Keratinocyte (primary cell): ENCODE data around the gene SPATA33. TPM values are rescaled to one million over a fixed set of nuclear protein-coding genes. Genes with fewer than 3 reads are reported as not detected.

ENCODE experiments used
- DNase-seq: peaks from one replicate; pipeline ENCODE4 v3.0.0-alpha.2; 2011; ENCODE audit warnings: low read depth, missing footprints, low spot score
- FAIRE-seq: peaks from 2 replicates; lab custom pipeline; 2011; peaks lifted over from hg19 to GRCh38; lab: Jason Lieb, UNC
- H2AFZ ChIP-seq: 2 replicates; pipeline ENCODE4 v1.6.0; 2012; ENCODE audit warnings: low read length, control low read depth, inconsistent platforms; ENCODE audit not compliant: control insufficient read depth
- H3K27ac ChIP-seq: 2 replicates; pipeline ENCODE4 v1.5.1; 2011; ENCODE audit warnings: low read length; ENCODE audit not compliant: control insufficient read depth, insufficient read depth
- H3K27me3 ChIP-seq: 3 replicates; pipeline ENCODE4 v1.6.0; 2011; ENCODE audit warnings: low read length; ENCODE audit not compliant: control insufficient read depth, insufficient read depth; ENCODE audit errors: extremely low read depth
- H3K36me3 ChIP-seq, 2 experiments: 2 replicates in 1 of 2; 3 replicates in 1 of 2; pipeline ENCODE4 v1.5.1; 2011; ENCODE audit warnings: low read length in 2 of 2, mild to moderate bottlenecking in 1 of 2; ENCODE audit not compliant: control insufficient read depth in 2 of 2, insufficient read depth in 2 of 2; ENCODE audit errors: extremely low read depth in 1 of 2
- H3K4me1 ChIP-seq: 3 replicates; pipeline ENCODE4 v1.5.1; 2011; ENCODE audit warnings: low read length; ENCODE audit not compliant: control insufficient read depth, insufficient read depth; ENCODE audit errors: extremely low read depth
- H3K4me2 ChIP-seq: 3 replicates; pipeline ENCODE4 v1.6.0; 2011; ENCODE audit warnings: low read depth, low read length; ENCODE audit not compliant: control insufficient read depth, insufficient read depth; ENCODE audit errors: extremely low read depth
- H3K4me3 ChIP-seq, 3 experiments: fragments of 200-600 bp in 1 of 3; sonication (generic) in 1 of 3; 2 replicates in 2 of 3; 3 replicates in 1 of 3; pipeline ENCODE4 v1.5.1; 2011 to 2016; ENCODE audit warnings: low read length in 3 of 3, mild to moderate bottlenecking in 3 of 3, control low read depth in 2 of 3, inconsistent platforms in 1 of 3, low read depth in 1 of 3, mixed read lengths in 1 of 3, mixed run types in 1 of 3, moderate library complexity in 1 of 3; ENCODE audit not compliant: control insufficient read depth in 2 of 3, insufficient read depth in 2 of 3; ENCODE audit errors: extremely low read depth in 1 of 3
- H3K79me2 ChIP-seq: 2 replicates; pipeline ENCODE4 v1.6.0; 2012; ENCODE audit warnings: low read length; ENCODE audit not compliant: control insufficient read depth, insufficient read depth
- H3K9ac ChIP-seq: 3 replicates; pipeline ENCODE4 v1.6.0; 2011; ENCODE audit warnings: low read length; ENCODE audit not compliant: control insufficient read depth, insufficient read depth; ENCODE audit errors: extremely low read depth
- H3K9me1 ChIP-seq: 3 replicates; pipeline ENCODE4 v1.6.0; 2011; ENCODE audit warnings: low read length; ENCODE audit not compliant: control insufficient read depth, insufficient read depth; ENCODE audit errors: extremely low read depth
- H3K9me3 ChIP-seq: 2 replicates; pipeline ENCODE4 v1.5.1; 2012; ENCODE audit warnings: low read depth, low read length; ENCODE audit not compliant: control insufficient read depth
- H4K20me1 ChIP-seq: 3 replicates; pipeline ENCODE4 v1.6.0; 2011; ENCODE audit warnings: low read length; ENCODE audit not compliant: control insufficient read depth, insufficient read depth; ENCODE audit errors: extremely low read depth
- EZH2 ChIP-seq: IDR thresholded peaks from one replicate; pipeline ENCODE4 v1.6.1; 2012; ENCODE audit warnings: inconsistent platforms, mild to moderate bottlenecking, low read length, moderate library complexity
- dilution Hi-C: fragments of 300-500 bp; cut with MboI; formaldehyde crosslinking; loops from one replicate; pipeline ENCODE4 v1.7.0; 2020; ENCODE audit warnings: low sequenced_read_pairs; ENCODE audit not compliant: extremely low pct_ligation_motif_present
- polyA plus RNA-seq, 5 experiments: library from polyadenylated mRNA; depleted of rRNA in 3 of 5; stranded (reverse) in 3 of 5; stranded (forward) in 1 of 5; unstranded in 1 of 5; fragments of >200 nt; gene quantifications; 1 replicate in 1 of 5; 2 replicates in 3 of 5; 3 replicates in 1 of 5; pipeline versions ENCODE4 v1.2.1 to v1.2.3, GENCODE V29; 2011 to 2012; ENCODE audit warnings: missing spikeins in 2 of 5, low read depth in 1 of 5, low replicate concordance in 1 of 5
- TF ChIP-seq, protein P1 (sequence below), 3 experiments: IDR thresholded peaks in 1 of 3; conservative IDR thresholded peaks in 1 of 3; optimal IDR thresholded peaks in 1 of 3; 2 replicates in 2 of 3; 3 replicates in 1 of 3; pipeline versions ENCODE3 to v1.5.1; 2011; ENCODE audit warnings: low read length in 3 of 3, mild to moderate bottlenecking in 3 of 3, moderate library complexity in 2 of 3, control low read depth in 1 of 3, inconsistent platforms in 1 of 3; ENCODE audit not compliant: insufficient read depth in 2 of 3; ENCODE audit errors: extremely low read depth in 1 of 3

The SPATA33 gene
- polyA plus RNA-seq, 1 donor (not counting 4 experiments of a cell fraction or from before 2014, with no cell fraction given) = 5.3 TPM

DNA sequence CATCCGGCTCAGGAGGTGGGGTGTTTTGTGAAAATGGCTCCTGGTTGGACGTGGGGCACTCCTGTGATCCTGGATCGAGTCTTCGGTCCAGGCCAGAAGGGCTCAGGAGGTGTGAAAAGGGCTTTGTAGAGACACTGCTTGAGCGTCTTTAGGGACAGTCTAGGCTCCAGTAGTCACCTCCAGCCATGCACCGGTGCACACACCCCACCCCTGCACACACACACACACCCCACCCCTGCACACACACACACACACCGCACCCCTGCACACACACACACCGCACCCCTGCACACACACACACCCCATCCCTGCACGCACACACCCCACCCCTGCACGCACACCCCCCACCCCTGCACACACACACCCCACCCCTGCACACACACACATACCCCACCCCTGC, 19.2 kb upstream of the SPATA33 start:
- H3K36me3 ChIP-seq = no peaks in the 10 kb centered on the region
- H3K4me2 ChIP-seq = no peak overlapping the region
- TF ChIP-seq, protein P1, sequence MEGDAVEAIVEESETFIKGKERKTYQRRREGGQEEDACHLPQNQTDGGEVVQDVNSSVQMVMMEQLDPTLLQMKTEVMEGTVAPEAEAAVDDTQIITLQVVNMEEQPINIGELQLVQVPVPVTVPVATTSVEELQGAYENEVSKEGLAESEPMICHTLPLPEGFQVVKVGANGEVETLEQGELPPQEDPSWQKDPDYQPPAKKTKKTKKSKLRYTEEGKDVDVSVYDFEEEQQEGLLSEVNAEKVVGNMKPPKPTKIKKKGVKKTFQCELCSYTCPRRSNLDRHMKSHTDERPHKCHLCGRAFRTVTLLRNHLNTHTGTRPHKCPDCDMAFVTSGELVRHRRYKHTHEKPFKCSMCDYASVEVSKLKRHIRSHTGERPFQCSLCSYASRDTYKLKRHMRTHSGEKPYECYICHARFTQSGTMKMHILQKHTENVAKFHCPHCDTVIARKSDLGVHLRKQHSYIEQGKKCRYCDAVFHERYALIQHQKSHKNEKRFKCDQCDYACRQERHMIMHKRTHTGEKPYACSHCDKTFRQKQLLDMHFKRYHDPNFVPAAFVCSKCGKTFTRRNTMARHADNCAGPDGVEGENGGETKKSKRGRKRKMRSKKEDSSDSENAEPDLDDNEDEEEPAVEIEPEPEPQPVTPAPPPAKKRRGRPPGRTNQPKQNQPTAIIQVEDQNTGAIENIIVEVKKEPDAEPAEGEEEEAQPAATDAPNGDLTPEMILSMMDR (optimal IDR thresholded peaks at IDR 0.05 in 1 of 3, IDR thresholded peaks at IDR 0.05 in 1 of 3, conservative IDR thresholded peaks at IDR 0.05 in 1 of 3; ENCODE audit: extremely low read depth in 1 of 3, insufficient read depth in 2 of 3, low read length in 3 of 3) = no peak
- no peak for TF ChIP-seq EZH2
- no peaks in the 10 kb centered on the region for H3K9me3 ChIP-seq
- DNase-seq (no peak), FAIRE-seq (no peak)
- peaks cover 4% of the 10 kb centered on the region for H3K4me1 ChIP-seq
- no peaks in the 10 kb centered on the region for H3K79me2 ChIP-seq
- H3K4me3 ChIP-seq = no peak overlapping the region
- peaks cover 10% of the 10 kb centered on the region for H3K27me3 ChIP-seq
- H3K9me1 ChIP-seq = no peaks in the 10 kb centered on the region
- H3K27ac ChIP-seq = no peak overlapping the region
- H4K20me1 ChIP-seq = no peaks in the 10 kb centered on the region
- no peak overlapping the region for H3K9ac ChIP-seq
- H2AFZ ChIP-seq = no peak overlapping the region
- dilution Hi-C loops = no loop called here

DNA sequence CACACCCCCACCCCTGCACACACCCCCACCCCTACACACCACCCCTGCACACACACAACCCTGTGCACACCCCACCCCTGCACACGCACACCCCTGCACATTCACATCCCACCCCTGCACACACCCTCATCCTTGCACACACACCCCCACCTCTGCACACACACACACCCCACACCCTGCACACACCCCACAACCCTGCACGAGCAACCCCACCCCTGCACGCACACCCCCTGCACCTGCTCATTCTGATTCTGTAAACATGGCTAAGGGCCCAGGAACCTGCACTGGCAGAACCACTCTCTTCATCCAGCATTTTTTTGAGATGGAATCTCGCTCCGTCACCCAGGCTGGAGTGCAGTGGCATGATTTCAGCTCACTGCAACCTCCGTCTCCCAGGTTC, 18.3 kb upstream of the SPATA33 start:
- FAIRE-seq (no peak), DNase-seq (no peak)
- Histone ChIP-seq H3K36me3 (peaks cover 0 to 1% of the 10 kb centered on the region in 2 experiments), H3K4me3 (no peak overlapping the region), H3K9me1 (no peaks in the 10 kb centered on the region), H3K9ac (no peak overlapping the region), H2AFZ (no peak overlapping the region), H3K4me2 (no peak overlapping the region), H3K79me2 (no peaks in the 10 kb centered on the region), H3K27me3 (peaks cover 6% of the 10 kb centered on the region), H4K20me1 (no peaks in the 10 kb centered on the region), H3K27ac (no peak overlapping the region), H3K9me3 (no peaks in the 10 kb centered on the region), H3K4me1 (no peaks in the 10 kb centered on the region)
- dilution Hi-C loops = no loop called here
- no peak for TF ChIP-seq EZH2
- TF ChIP-seq, protein P1 (optimal IDR thresholded peaks at IDR 0.05 in 1 of 3, IDR thresholded peaks at IDR 0.05 in 1 of 3, conservative IDR thresholded peaks at IDR 0.05 in 1 of 3; ENCODE audit: extremely low read depth in 1 of 3, insufficient read depth in 2 of 3, low read length in 3 of 3) = no peak
